SK-N-SH treated with all-trans-retinoic acid at 6 μM for 48 hours (cell line): Measurements from ENCODE around the gene NEMF.

Experiments
- ATAC-seq: fragments of 200-7000 bp; cut with Tn5 transposase; 3 replicates; pipeline ENCODE4 v1.9.1; 2020; ENCODE audit warnings: mild to moderate bottlenecking, moderate library complexity
- ARNTL ChIP-seq: fragments of 450-650 bp; formaldehyde crosslinking; IDR thresholded peaks from 2 replicates; pipeline ENCODE4 v1.5.0; 2020; ENCODE audit warnings: low read depth, mild to moderate bottlenecking, moderate library complexity, borderline replicate concordance
- BACH2 ChIP-seq: fragments of 250-450 bp; sonication (Bioruptor Pico); IDR thresholded peaks from 2 replicates; pipeline ENCODE4 v1.9.0; 2021; ENCODE audit warnings: mild to moderate bottlenecking, borderline replicate concordance
- CSDC2 ChIP-seq: fragments of 250-450 bp; sonication (Bioruptor Pico); IDR thresholded peaks from 2 replicates; pipeline ENCODE4 v1.5.0; 2020; ENCODE audit warnings: mild to moderate bottlenecking, moderate library complexity
- GLIS3 ChIP-seq: fragments of 250-450 bp; sonication (Bioruptor Pico); IDR thresholded peaks from 2 replicates; pipeline ENCODE4 v1.5.0; 2020; ENCODE audit warnings: mild to moderate bottlenecking, moderate library complexity
- ISL1 ChIP-seq: fragments of 250-450 bp; sonication (Bioruptor Pico); IDR thresholded peaks from 2 replicates; pipeline ENCODE4 v2.1.2; 2022; ENCODE audit warnings: mild to moderate bottlenecking, moderate library complexity
- RARB ChIP-seq: fragments of 250-450 bp; sonication (Bioruptor Pico); IDR thresholded peaks from 2 replicates; pipeline ENCODE4 v1.8.0; 2021; ENCODE audit warnings: mild to moderate bottlenecking, moderate library complexity
- SNAI2 ChIP-seq: fragments of 250-450 bp; sonication (Bioruptor Pico); IDR thresholded peaks from 2 replicates; pipeline ENCODE4 v1.5.0; 2020; ENCODE audit warnings: mild to moderate bottlenecking, moderate library complexity
- TOX ChIP-seq: fragments of 250-450 bp; sonication (Bioruptor Pico); IDR thresholded peaks from 2 replicates; pipeline ENCODE4 v1.8.0; 2021; ENCODE audit warnings: mild to moderate bottlenecking, moderate library complexity, borderline replicate concordance
- ZC3H10 ChIP-seq: fragments of 250-450 bp; sonication (Bioruptor Pico); IDR thresholded peaks from 2 replicates; pipeline ENCODE4 v1.5.1; 2021; ENCODE audit warnings: mild to moderate bottlenecking, moderate library complexity
- ZFP3 ChIP-seq: fragments of 250-450 bp; sonication (Bioruptor Pico); IDR thresholded peaks from 2 replicates; pipeline ENCODE4 v1.5.0; 2020; ENCODE audit warnings: mild to moderate bottlenecking, moderate library complexity
- ZNF565 ChIP-seq: fragments of 450-650 bp; formaldehyde crosslinking; conservative IDR thresholded peaks from 2 replicates; pipeline ENCODE4 v1.5.0; 2020; ENCODE audit warnings: low read depth, mild to moderate bottlenecking, moderate library complexity
- ZNF70 ChIP-seq: fragments of 450-650 bp; formaldehyde crosslinking; IDR thresholded peaks from 2 replicates; pipeline ENCODE4 v1.5.0; 2020; ENCODE audit warnings: mild to moderate bottlenecking, moderate library complexity
- ZNF8 ChIP-seq: fragments of 450-650 bp; formaldehyde crosslinking; IDR thresholded peaks from 2 replicates; pipeline ENCODE4 v1.5.0; 2020; ENCODE audit warnings: mild to moderate bottlenecking, moderate library complexity
- TF ChIP-seq, protein P1 (sequence below): fragments of 250-450 bp; sonication (Bioruptor Pico); IDR thresholded peaks from 2 replicates; pipeline ENCODE4 v1.8.0; 2020; ENCODE audit warnings: mild to moderate bottlenecking, moderate library complexity, borderline replicate concordance
- TF ChIP-seq, protein P2 (sequence below): fragments of 250-450 bp; sonication (Bioruptor Pico); IDR thresholded peaks from 2 replicates; pipeline ENCODE4 v1.8.0; 2021; ENCODE audit warnings: low read depth, mild to moderate bottlenecking, moderate library complexity, borderline replicate concordance
- TF ChIP-seq, protein P3 (sequence below): fragments of 250-450 bp; sonication (Bioruptor Pico); IDR thresholded peaks from 2 replicates; pipeline ENCODE4 v1.5.1; 2021; ENCODE audit warnings: mild to moderate bottlenecking, moderate library complexity
- TF ChIP-seq, protein P4 (sequence below): fragments of 250-450 bp; sonication (Bioruptor Pico); IDR thresholded peaks from 2 replicates; pipeline ENCODE4 v1.5.1; 2020; ENCODE audit warnings: low read depth, mild to moderate bottlenecking, moderate library complexity
- TF ChIP-seq, protein P5 (sequence below): fragments of 250-450 bp; sonication (Bioruptor Pico); IDR thresholded peaks from 2 replicates; pipeline ENCODE4 v1.5.0; 2020; ENCODE audit warnings: mild to moderate bottlenecking, moderate library complexity

The NEMF gene

DNA sequence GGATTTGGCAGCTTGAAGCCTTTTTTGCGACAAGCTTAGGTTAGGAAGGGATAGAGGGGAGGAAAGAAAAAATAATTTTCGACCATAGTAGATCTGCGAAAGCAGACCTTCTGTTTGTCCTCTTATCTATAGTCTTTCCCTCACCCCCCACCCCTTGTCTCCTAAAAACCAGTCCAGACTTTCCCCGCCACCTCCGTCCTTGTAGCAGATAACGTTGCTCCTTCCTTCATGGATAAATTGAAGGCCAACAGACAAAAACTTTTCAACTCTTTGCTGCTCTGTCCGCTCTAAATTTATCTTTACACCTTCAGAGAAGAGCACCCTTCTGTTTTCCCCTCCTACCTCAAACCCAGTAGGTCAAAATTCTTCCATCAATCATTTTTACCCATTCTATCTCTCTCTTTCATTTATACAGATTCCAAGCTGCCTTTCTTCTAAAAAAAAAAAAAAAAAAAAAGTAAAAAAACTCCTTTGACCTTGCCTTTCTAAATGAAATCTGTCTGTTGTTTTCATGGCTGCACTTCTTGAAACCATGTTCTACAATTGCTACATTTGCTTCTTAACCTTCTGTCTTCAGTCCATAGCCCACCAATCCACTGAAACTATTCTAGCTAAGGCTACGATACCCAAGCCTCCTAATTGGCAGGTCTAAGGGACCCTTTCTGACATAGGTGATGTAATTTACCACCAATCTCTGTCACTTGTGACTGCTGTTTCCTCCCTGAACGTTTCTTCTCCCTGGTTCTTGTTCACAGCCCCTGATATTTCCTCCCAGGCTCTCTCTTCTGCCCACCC, 11.1 kb upstream of the NEMF start (continued):
- TF ChIP-seq, protein P1, sequence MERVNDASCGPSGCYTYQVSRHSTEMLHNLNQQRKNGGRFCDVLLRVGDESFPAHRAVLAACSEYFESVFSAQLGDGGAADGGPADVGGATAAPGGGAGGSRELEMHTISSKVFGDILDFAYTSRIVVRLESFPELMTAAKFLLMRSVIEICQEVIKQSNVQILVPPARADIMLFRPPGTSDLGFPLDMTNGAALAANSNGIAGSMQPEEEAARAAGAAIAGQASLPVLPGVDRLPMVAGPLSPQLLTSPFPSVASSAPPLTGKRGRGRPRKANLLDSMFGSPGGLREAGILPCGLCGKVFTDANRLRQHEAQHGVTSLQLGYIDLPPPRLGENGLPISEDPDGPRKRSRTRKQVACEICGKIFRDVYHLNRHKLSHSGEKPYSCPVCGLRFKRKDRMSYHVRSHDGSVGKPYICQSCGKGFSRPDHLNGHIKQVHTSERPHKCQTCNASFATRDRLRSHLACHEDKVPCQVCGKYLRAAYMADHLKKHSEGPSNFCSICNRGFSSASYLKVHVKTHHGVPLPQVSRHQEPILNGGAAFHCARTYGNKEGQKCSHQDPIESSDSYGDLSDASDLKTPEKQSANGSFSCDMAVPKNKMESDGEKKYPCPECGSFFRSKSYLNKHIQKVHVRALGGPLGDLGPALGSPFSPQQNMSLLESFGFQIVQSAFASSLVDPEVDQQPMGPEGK (CRISPR knock-in tag), result no peak
- no peak for TF ChIP-seq ZNF8 (CRISPR knock-in tag)

DNA sequence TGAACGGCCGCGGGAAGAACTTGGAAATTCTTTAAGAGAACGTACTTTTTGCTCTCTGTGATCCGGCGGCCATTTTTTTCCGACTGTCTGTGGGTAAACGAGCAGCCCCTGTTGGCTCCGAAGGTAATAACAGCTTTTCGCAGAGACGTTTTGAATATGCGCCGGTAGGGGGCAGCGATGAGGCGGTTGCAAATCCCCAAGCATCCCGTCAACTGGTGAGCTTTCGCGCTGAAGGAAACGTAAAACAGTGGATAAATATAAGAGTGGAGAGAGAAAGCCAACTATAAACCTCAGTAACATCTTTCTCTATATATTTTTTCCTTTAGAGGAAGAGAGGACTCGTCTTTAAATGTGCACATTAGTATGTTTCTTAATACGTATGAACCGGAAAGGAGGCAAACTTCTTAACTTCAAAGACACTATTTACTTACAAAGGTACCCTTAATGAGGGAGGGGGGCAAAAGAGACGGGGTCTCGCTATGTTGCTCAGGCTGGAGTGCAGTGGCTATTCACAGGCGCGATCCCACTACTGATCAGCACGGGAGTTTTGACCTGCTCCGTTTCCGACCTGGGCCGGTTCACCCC, 9.6 kb upstream of the NEMF start:
- ATAC-seq, result peak; percentile 42
- TF ChIP-seq, protein P2, sequence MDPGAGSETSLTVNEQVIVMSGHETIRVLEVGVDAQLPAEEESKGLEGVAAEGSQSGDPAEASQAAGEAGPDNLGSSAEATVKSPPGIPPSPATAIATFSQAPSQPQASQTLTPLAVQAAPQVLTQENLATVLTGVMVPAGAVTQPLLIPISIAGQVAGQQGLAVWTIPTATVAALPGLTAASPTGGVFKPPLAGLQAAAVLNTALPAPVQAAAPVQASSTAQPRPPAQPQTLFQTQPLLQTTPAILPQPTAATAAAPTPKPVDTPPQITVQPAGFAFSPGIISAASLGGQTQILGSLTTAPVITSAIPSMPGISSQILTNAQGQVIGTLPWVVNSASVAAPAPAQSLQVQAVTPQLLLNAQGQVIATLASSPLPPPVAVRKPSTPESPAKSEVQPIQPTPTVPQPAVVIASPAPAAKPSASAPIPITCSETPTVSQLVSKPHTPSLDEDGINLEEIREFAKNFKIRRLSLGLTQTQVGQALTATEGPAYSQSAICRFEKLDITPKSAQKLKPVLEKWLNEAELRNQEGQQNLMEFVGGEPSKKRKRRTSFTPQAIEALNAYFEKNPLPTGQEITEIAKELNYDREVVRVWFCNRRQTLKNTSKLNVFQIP (CRISPR knock-in tag), result 0 out of 2 replicates have a peak, but pooled peaks have one; percentile 53
- no peak for TF ChIP-seq ZFP3 (CRISPR knock-in tag)

DNA sequence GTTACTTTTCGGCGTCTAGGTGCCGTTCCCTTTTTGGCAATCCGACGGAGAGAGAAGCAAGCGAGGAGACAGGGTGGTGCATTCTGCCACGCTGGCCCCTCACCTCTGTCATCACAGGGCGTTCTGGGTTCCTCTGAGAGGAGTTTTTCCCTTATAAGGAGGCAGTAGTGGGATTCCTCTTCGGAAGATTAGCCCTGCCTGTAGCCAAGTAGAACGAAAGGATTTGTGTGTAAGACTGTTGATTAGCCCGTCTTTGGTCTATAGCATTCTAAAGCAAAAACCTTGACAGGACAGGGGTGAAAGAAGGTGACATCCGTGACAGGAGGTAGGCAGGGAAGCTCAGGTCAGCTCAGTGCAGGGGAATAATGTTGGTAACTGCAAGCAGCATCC, 9.1 kb upstream of the NEMF start:
- peak; percentile 58 for ATAC-seq
- TF ChIP-seq ISL1 (CRISPR knock-in tag), result no peak
- TF ChIP-seq ZNF565 (CRISPR knock-in tag), result no peak
- no peak for TF ChIP-seq ZNF70 (CRISPR knock-in tag)
- no peak for TF ChIP-seq TOX (CRISPR knock-in tag)
- TF ChIP-seq, protein P3, sequence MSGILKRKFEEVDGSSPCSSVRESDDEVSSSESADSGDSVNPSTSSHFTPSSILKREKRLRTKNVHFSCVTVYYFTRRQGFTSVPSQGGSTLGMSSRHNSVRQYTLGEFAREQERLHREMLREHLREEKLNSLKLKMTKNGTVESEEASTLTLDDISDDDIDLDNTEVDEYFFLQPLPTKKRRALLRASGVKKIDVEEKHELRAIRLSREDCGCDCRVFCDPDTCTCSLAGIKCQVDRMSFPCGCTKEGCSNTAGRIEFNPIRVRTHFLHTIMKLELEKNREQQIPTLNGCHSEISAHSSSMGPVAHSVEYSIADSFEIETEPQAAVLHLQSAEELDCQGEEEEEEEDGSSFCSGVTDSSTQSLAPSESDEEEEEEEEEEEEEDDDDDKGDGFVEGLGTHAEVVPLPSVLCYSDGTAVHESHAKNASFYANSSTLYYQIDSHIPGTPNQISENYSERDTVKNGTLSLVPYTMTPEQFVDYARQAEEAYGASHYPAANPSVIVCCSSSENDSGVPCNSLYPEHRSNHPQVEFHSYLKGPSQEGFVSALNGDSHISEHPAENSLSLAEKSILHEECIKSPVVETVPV (CRISPR knock-in tag), result no peak
- no peak for TF ChIP-seq ARNTL (CRISPR knock-in tag)

DNA sequence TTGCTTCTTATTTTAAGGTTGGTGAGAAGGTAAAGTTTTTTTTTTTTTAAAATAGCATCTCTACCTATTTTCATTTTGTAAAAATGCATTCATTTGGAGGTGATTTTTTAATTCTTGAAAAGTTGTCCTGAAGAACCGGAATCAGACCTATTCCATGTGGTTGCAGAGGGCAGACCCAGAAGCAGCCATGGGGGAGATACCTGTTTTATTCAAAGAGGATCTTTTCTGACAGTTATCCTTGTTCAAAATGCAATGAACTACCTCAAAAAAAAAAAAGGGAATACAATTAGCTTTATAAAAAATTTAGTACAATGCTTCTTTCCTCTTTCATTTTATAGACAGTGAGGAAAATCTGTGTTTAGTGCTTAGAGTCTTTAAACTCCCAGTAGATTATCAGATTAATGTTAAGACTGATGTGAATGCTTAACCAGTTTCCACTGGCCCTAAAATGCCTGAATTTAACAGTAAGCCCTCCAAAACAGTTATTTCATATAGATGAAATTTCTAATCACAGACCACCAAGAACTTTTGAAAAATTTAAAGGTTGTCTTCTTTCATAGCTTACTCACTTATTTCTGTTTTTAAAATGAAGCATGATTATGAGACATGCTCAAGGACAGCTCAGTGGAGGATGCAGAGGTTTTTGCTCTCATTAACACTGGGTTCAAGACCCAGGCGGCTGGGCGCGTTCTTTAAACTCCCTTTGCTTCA, 8.6 kb upstream of the NEMF start:
- TF ChIP-seq ARNTL (CRISPR knock-in tag) (no peak), GLIS3 (CRISPR knock-in tag) (no peak), ZNF70 (CRISPR knock-in tag) (no peak), RARB (no peak)
- TF ChIP-seq, protein P1 (CRISPR knock-in tag), result no peak
- TF ChIP-seq, protein P4, sequence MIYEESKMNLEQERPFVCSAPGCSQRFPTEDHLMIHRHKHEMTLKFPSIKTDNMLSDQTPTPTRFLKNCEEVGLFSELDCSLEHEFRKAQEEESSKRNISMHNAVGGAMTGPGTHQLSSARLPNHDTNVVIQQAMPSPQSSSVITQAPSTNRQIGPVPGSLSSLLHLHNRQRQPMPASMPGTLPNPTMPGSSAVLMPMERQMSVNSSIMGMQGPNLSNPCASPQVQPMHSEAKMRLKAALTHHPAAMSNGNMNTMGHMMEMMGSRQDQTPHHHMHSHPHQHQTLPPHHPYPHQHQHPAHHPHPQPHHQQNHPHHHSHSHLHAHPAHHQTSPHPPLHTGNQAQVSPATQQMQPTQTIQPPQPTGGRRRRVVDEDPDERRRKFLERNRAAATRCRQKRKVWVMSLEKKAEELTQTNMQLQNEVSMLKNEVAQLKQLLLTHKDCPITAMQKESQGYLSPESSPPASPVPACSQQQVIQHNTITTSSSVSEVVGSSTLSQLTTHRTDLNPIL (CRISPR knock-in tag), result no peak
- ATAC-seq, result no peak

DNA sequence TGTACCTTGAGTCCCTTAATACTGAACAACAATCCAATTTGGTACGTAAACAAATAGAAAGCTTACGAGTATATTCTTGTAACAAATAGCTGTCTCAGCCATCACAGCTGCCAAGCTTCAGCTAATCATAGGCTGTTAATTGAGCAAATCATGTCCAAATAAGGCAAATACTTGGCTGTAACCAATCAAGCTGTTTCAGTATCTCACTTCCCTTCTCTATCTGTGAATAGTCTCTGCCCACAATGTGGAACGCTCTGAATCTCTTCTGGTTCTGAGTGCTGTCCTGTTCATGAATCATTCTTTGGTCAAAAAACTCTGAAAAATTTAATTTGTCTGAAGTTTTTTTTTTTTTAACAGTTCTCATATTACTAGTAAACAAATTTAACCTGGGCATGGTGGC, 5.8 kb upstream of the NEMF start:
- no peak for ATAC-seq
- no peak for TF ChIP-seq ZFP3 (CRISPR knock-in tag)
- no peak for TF ChIP-seq SNAI2
- TF ChIP-seq ZC3H10, result no peak
- TF ChIP-seq CSDC2 (CRISPR knock-in tag), result no peak
- TF ChIP-seq, protein P5, sequence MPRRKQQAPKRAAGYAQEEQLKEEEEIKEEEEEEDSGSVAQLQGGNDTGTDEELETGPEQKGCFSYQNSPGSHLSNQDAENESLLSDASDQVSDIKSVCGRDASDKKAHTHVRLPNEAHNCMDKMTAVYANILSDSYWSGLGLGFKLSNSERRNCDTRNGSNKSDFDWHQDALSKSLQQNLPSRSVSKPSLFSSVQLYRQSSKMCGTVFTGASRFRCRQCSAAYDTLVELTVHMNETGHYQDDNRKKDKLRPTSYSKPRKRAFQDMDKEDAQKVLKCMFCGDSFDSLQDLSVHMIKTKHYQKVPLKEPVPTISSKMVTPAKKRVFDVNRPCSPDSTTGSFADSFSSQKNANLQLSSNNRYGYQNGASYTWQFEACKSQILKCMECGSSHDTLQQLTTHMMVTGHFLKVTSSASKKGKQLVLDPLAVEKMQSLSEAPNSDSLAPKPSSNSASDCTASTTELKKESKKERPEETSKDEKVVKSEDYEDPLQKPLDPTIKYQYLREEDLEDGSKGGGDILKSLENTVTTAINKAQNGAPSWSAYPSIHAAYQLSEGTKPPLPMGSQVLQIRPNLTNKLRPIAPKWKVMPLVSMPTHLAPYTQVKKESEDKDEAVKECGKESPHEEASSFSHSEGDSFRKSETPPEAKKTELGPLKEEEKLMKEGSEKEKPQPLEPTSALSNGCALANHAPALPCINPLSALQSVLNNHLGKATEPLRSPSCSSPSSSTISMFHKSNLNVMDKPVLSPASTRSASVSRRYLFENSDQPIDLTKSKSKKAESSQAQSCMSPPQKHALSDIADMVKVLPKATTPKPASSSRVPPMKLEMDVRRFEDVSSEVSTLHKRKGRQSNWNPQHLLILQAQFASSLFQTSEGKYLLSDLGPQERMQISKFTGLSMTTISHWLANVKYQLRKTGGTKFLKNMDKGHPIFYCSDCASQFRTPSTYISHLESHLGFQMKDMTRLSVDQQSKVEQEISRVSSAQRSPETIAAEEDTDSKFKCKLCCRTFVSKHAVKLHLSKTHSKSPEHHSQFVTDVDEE, result no peak
- TF ChIP-seq BACH2 (CRISPR knock-in tag), result no peak
- no peak for TF ChIP-seq TOX (CRISPR knock-in tag)
- TF ChIP-seq, protein P2 (CRISPR knock-in tag), result no peak
